NCI-H345 treated with DMSO at 0.1 percent for 48 hours (cell line): ENCODE data around the gene GABPA.
"Not testable (repeated sequence)": the region's sequence is repeated elsewhere in the genome, so short reads cannot be mapped to it uniquely, and the experiment has no call there.

ENCODE experiments used
- DNase-seq: peaks from one replicate; lab custom pipeline; 2025; ENCODE audit not compliant: unreplicated experiment; lab: John Stamatoyannopoulos, UW

The GABPA gene

DNA sequence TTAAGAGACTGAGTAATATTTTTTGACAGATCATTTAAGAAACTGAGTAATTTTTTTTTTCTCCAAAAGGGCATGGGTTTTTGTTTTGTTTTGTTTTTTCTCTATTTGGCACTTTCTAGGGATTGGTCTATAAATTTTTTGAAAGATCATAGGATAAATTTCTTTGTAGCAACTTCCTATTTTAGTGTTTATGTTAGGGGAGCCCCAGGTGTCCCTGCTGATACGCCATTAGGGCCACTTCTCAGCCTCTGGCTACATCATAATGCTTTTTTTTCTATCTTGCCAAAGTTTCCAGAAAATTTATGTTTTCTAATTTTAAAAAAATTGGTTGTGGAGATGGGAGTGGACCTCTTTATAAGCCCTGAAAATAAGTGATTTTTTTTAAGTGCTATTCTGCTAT lies 2.6 kb downstream of the GABPA start:
- no peak for DNase-seq

DNA sequence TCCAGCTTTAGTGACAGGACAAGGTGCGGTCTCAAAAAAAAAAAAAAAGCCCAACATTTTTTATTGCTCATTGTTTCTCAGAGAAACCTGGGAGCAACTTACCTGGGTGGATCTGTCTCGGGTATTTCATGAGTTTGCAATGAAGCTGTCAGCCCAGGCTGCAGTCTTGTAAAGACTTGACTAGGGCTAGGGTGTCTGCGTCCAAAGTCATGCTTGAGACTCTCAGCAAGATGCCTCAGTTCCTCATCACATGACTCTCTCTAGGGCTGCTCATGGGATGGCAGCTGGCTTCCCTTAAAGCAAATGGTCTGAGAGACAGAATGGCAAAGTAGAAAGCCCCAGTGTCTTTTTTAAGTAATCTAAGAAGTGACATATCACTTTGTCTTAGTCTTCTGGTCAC lies 8.1 kb downstream of the GABPA start:
- no peak for DNase-seq

DNA sequence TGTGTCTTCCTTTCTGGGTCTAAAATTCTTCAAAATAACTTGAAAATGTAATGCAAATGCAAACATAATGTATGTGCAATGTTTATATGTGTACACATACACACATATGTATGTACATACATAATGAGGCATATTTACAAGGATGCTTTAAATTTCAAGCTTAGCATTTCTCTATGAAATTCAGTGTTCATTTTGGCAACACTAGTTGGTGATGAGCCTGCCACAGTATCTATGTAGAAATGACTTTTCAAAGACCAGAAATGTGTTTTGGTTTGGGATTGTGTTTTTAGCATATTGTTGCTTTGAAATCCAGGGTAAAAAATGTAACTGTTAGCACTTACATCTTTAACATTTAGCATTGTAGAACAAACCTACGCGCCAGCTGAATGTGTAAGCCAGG lies 10.1 kb downstream of the GABPA start:
- DNase-seq = no peak

DNA sequence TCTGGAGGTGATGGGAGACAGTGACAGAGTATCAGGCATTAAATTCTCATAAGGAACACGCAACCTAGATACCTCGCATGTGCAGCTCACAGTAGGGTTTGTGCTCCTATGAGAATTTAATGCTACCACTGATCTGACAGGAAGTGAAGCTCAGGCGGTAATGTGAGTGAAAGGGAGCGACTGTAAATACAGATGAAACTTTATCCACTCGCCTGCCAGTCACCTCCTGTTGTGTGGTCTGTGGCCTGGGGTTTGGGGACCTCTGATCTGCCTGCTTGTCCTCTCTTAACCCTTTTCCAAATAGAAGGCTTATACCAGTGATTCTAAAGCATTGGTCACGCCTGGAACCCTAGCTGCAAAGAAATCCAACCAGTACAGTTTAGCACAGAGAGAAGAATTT lies 15.3 kb downstream of the GABPA start:
- no peak for DNase-seq

- DNase-seq = no peak
These were observed 17.6 kb downstream of the GABPA start for GRCh38 chr21:25752416-25752815.

- DNase-seq = no peak
These were observed 21.6 kb downstream of the GABPA start for GRCh38 chr21:25756190-25756932.

DNA sequence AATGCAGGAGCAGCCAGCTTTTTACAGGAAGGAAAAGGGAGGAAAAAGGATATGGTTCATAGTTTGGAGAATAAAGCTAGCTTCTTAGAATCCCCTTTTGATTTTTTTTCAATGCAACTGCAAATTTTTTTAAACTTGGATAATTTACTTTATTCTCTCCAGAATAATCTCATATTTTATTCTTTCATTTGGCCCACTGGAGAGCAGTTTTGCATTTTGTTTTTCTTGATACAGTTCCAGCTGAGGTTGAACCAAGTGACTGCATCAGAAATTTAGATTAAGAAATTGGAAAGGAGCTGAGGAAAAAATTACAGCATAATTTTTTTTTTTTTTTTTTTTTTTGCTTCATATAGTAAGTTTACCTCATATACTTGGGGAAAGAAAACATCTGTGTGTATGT lies 22.8 kb downstream of the GABPA start:
- no peak for DNase-seq

GRCh38 chr21:25759573-25759972 lies 24.8 kb downstream of the GABPA start:
- DNase-seq = no peak

DNA sequence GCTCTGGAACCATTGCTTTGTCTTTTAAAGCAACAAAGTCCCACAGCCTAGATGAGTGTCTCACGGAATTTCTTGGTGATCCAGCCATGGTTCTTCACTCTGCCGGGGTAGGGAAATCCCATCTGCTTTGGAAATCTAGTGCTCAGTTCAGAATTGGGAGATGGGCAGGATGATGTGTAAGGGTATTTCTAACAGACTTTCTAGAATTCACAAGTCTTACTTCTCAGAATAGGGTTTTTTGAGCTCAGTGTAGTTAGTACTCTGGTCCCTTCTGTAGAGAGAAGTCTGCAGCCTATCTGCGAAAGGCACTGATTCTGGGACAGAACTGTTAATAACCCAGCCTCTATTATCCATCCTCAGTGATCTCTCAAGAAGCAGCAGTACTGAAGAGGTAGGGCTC lies 25.3 kb downstream of the GABPA start:
- no peak for DNase-seq

DNA sequence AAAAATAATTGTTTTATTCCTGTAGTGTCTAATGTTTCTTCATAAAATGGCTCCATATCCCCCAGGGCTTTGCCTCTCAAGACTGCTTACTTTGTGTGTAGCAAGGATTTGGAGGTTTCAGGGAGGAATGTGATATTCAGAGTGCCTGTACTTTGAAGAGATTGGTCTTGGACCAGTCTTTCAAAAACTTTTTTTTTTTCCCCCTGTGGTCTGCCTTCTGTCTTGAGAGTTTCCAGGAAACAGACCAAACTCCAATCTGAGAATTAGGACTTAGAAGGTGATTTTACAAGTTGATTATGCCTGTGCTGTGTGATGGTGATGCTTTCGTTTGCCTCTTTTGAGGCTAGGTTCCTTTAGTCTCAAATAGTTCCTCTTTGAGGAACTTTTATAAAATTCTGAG lies 25.9 kb downstream of the GABPA start:
- DNase-seq = no peak

DNA sequence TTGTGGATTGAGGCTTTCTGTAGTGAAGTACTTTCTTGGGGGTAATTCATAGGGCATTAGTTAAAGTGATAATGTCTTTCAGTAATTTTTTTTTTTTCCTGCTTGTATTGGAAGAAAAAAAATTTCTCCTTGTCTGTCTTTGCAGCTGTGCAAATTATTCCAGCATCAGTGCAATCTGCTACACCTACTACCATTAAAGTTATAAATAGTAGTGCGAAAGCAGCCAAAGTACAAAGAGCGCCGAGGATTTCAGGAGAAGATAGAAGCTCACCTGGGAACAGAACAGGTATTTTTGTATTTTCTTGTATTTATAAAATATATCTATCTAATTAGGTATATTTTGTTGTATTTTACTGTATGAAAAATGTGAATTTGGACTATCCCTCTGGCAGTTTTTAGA lies 29.3 kb downstream of the GABPA start:
- no peak for DNase-seq

DNA sequence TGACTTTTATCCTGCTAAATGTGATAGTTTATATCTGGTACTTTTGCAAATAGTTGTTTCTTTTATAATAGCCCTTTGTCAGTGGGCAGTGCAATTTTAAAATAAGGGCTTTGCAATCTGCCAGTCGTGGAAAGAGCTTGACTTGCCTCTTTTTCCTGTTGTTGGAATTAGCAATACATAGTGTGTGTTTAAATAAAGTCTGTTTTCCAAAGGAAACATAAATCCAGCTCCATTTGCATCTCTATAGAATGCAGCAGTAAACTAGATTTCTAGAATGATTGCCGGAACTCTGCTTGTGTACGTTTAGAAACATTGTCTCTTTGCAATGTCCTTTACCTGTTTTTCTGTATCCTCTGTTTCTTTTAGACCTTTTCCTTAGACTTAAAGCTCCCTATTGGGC lies 33.1 kb downstream of the GABPA start:
- no peak for DNase-seq

GRCh38 chr21:25772686-25773085 lies 37.9 kb downstream of the GABPA start:
- DNase-seq = no peak

DNA sequence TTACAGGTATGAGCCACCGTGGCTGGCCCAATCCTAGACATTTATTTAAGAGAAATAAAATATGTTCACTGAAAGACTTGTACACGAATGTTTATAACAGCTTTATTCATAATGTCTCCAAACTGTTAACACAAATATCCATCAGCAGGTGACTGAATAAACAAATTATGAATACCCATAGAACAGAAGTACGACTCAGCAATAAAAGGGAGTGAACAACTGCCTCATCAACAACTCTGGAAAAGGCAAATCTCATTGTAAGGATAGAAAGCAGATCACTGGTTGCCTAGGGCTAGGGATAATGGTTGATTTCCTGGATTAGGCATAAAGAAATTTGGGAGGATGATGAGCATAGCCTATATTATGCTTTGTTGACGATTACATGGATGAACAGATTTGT lies 41.7 kb downstream of the GABPA start:
- DNase-seq = no peak

GRCh38 chr21:25778126-25778875 lies 43.5 kb downstream of the GABPA start:
- not testable (repeated sequence) for DNase-seq

DNA sequence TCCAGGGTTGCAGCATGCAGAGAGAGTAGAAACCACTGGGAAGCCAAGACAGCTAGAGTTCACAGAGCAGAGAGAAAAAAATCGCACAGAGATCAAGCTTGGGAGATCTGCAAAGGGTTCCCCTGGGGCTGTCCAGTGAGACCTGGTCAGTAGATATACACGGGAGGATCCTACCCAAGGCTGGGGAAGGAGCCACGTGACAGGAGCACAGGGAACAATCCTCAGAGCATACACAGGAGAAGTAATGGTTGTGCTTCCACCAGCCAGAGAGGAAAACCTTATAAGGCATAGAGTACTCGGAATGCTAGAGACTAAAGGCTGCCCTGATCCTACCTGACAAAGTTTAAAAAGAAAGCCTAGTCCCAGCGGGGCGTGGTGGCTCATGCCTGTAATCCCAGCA lies 53.9 kb downstream of the GABPA start:
- DNase-seq = no peak

DNA sequence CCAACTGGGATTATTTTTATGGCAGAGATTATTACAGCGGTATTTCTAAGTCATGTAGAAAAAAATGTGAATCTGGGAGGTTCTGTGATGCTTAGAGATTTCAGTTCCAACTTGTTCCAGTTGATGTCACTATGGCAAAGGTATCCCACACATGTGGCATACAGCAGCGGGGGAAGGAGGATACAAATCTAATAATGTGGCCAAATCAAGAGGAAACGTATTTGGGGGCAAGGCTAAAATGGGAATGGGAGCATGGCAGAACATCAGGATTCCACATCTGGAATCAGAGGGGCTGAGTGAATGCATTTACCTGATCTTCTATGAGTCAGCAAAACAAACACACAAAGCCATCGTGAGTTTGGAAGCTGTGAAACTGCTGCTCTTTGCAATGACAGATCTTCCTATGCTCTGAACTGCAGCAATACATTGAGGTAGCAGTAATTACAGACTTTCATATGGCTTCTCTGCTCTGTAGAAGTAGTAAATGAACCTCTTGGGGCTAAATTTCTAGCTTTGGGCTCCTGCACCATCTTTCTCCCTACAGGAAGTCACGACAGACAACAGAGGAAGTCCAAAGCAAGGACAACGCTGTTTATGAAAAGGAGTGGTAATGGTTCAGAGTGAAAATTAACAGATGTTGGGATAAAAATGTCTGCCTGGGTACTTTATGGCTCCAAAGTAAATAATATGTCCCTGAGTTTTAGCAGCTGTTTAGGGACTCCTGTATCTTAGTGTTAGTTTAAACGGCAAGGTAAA lies 55.5 kb downstream of the GABPA start:
- DNase-seq = peak; percentile 60

GRCh38 chr21:25790878-25791204 lies 56.1 kb downstream of the GABPA start:
- no peak for DNase-seq

DNA sequence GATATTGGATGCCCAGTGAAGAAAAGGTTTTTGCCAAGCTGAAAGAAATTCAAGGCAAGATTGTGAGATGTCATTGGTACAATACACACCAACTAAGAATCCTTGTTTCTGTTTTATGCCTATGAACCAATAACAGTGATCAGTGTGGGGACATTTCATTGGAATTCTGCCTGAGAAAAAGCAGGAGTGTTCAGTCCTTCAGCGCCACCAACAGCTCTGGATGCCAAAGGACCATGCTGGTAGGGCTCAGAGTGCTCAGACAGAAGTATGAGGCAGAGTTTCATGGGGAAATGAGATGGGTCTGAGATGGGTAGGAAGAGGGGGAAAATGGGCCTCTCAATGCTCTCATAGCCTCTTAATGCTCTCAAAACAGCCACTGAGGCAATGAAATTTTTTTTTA lies 56.5 kb downstream of the GABPA start:
- DNase-seq = no peak

DNA sequence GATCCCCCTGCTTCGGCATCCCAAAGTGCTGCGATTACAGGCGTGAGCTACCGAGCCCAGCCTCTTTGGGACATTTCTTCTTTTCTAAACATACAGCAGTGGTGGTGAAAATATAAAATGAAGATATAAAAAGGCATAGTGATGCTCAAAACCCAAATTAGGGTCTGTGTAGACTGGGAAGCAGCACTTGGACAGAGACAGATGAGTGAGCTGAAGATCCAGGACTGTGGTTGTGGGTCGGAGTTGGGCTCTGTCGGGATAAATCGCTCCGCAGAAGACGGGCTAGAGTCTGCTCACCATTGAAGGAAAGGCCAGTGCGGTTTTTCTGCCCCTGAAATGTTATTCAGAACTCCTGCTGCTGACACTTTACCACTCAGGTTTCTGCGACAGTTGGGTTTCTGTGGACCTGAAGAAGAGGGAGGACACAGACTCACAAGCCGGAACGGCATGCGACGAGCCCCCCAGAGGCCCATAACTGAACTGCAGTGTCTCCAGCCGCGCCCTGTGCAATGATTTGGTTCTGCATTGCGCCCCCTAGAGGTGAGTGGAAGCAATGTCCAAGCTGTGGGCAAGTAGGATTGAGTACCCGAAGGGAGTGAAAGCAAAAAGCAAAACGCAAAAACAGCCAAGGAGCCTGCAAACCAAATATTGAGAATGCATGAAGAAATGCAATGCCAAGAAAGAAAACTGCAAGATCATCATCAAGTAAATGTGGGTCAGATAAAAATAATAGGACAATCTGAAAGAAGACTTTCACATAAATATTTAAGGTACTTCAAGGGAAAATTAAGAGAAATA lies 66.6 kb downstream of the GABPA start:
- no peak for DNase-seq

GRCh38 chr21:25806060-25806459 lies 71.3 kb downstream of the GABPA start:
- no peak for DNase-seq
